GM12878 (cell line): ENCODE data around the gene B9D2. TPM values are rescaled to one million over a fixed set of nuclear protein-coding genes. Genes with fewer than 3 reads are reported as not detected.

Experiments
- ATAC-seq: fragments of 200-7000 bp; cut with Tn5 transposase; 3 replicates; pipeline ENCODE4 v1.9.1; 2020; ENCODE audit warnings: mild to moderate bottlenecking, moderate library complexity
- BruUV-seq: library from RNA; stranded (reverse); fragments of 400-500 nt; replicated peaks from 2 replicates; lab custom pipeline; 2021; lab: Mats Ljungman, UMichigan
- CTCF ChIA-PET: fragments of 300-600 bp; sonication (Branson Sonifier 250); formaldehyde crosslinking; extraction: SDS; loops from one replicate; lab custom pipeline; 2021; ENCODE audit warnings: inconsistent platforms; lab: Yijun Ruan, JAX
- POLR2A ChIA-PET: fragments of 350-600 bp; formaldehyde crosslinking; extraction: SDS; loops from one replicate; lab custom pipeline; 2021; ENCODE audit warnings: inconsistent platforms; lab: Charles Lee
- RAD21 ChIA-PET: fragments of 300-600 bp; sonication (Branson Sonifier 250); formaldehyde crosslinking; loops from one replicate; lab custom pipeline; 2023; ENCODE audit warnings: antibody characterized with exemption; ENCODE audit not compliant: unreplicated experiment; lab: Charles Lee
- SMC1A ChIA-PET: fragments of 300-600 bp; sonication (Branson Sonifier 250); formaldehyde crosslinking; loops from one replicate; lab custom pipeline; 2023; ENCODE audit not compliant: unreplicated experiment, uncharacterized antibody; lab: Charles Lee
- DNase-seq: peaks from one replicate; pipeline ENCODE4 v3.0.0-alpha.2; 2011; ENCODE audit warnings: low read depth, low spot score
- FAIRE-seq: peaks from 3 replicates; lab custom pipeline; 2011; peaks lifted over from hg19 to GRCh38; lab: Jason Lieb, UNC
- H2AFZ ChIP-seq: 2 replicates; pipeline ENCODE4 v1.6.0; 2011; ENCODE audit warnings: low read depth, low read length, control low read depth; ENCODE audit not compliant: control insufficient read depth
- H3K27ac ChIP-seq: 2 replicates; pipeline ENCODE4 v1.5.1; 2011; ENCODE audit warnings: control low read depth; ENCODE audit not compliant: control insufficient read depth, insufficient read depth
- H3K27me3 ChIP-seq, 2 experiments: replicated peaks in 1 of 2; 2 replicates each; pipeline versions ENCODE4 v1.6.0 to v1.6.1; 2011; ENCODE audit warnings: low read length in 1 of 2; ENCODE audit not compliant: control insufficient read depth in 2 of 2, insufficient read depth in 2 of 2
- H3K36me3 ChIP-seq, 2 experiments: 2 replicates each; pipeline ENCODE4 v1.5.1; 2011; ENCODE audit warnings: low read length in 1 of 2; ENCODE audit not compliant: control insufficient read depth in 2 of 2, insufficient read depth in 2 of 2
- H3K4me1 ChIP-seq: 2 replicates; pipeline ENCODE4 v1.6.1; 2011; ENCODE audit warnings: mild to moderate bottlenecking, low read length, moderate library complexity, mixed read lengths; ENCODE audit not compliant: control insufficient read depth, insufficient read depth
- H3K4me2 ChIP-seq: 2 replicates; pipeline ENCODE4 v1.6.0; 2011; ENCODE audit warnings: control low read depth; ENCODE audit not compliant: control insufficient read depth, insufficient read depth
- H3K4me3 ChIP-seq: fragments of 200-600 bp; sonication (generic); 2 replicates; pipeline ENCODE4 v1.5.1; 2016
- H3K79me2 ChIP-seq: 2 replicates; pipeline ENCODE4 v1.6.0; 2011; ENCODE audit warnings: low read length; ENCODE audit not compliant: control insufficient read depth, insufficient read depth
- H3K9ac ChIP-seq: 2 replicates; pipeline ENCODE4 v1.8.0; 2011; ENCODE audit warnings: low read length, control low read depth, mixed read lengths; ENCODE audit not compliant: control insufficient read depth, insufficient read depth
- H3K9me3 ChIP-seq: replicated peaks from 3 replicates; pipeline ENCODE4 v1.5.1; 2011; ENCODE audit warnings: mild to moderate bottlenecking, low read length; ENCODE audit not compliant: control insufficient read depth, insufficient read depth
- H4K20me1 ChIP-seq: 2 replicates; pipeline ENCODE4 v1.6.0; 2011; ENCODE audit not compliant: control insufficient read depth, insufficient read depth
- CBX5 ChIP-seq: sonication (generic); IDR thresholded peaks from 2 replicates; pipeline ENCODE4 v1.6.1; 2016; ENCODE audit warnings: low read depth, moderate library complexity, mild to moderate bottlenecking, inconsistent platforms
- CEBPB ChIP-seq, 2 experiments: fragments of 150-350 bp in 1 of 2; IDR thresholded peaks; 2 replicates each; pipeline ENCODE4 v1.6.1; 2012 to 2014; ENCODE audit warnings: low read depth in 2 of 2, low read length in 2 of 2, borderline replicate concordance in 1 of 2, inconsistent platforms in 1 of 2
- CHD1 ChIP-seq: IDR thresholded peaks from 2 replicates; pipeline ENCODE4 v1.6.1; 2012; ENCODE audit warnings: low read depth, low read length, improper control_type of control experiment
- WGBS: methylation state at CpG from one replicate; pipeline ENCODE4 v1.1.6; 2016; ENCODE audit warnings: low lambda C conversion rate; ENCODE audit not compliant: insufficient replicate concordance, insufficient coverage; ENCODE audit errors: missing lambda C conversion rate; 5-methylcytosine and 5-hydroxymethylcytosine counted together
- in situ Hi-C: fragments of 300-500 bp; cut with MboI; formaldehyde crosslinking; loops from 9 replicates; pipeline ENCODE4 v1.14.3; 2018; ENCODE audit warnings: mixed read lengths
- intact Hi-C: fragments of 100-400 bp; cut with micrococcal nuclease; formaldehyde crosslinking; loops from one replicate; pipeline ENCODE4 v1.14.2; 2022; ENCODE audit not compliant: unreplicated experiment
- polyA plus RNA-seq, 11 experiments: library from polyadenylated mRNA; depleted of rRNA in 4 of 11; unstranded in 6 of 11; stranded (reverse) in 5 of 11; fragments of >200 nt; fragmentation: Nextera tagmentation in 4 of 11; fragmentation: Illumina TruSeq in 1 of 11; extraction: Ambion mirVana in 4 of 11; extraction: Trizol in 1 of 11; gene quantifications; 1 replicate in 1 of 11; 2 replicates in 10 of 11; pipeline versions ENCODE4 v1.2.1 to v1.2.3, GENCODE V29; 2011 to 2016; ENCODE audit warnings: inconsistent platforms in 2 of 11, missing spikeins in 2 of 11, low read depth in 1 of 11
- total RNA-seq, 4 experiments: library from RNA; depleted of rRNA in 3 of 4; stranded (reverse); fragments of >200 nt in 3 of 4; fragmentation: Illumina TruSeq in 1 of 4; extraction: Trizol in 1 of 4; gene quantifications; 2 replicates each; pipeline versions ENCODE4 v1.2.1 to v1.2.3, GENCODE V29; 2013 to 2021
- TF ChIP-seq, protein P1 (sequence below): IDR thresholded peaks from 2 replicates; pipeline ENCODE4 v1.6.1; 2012; ENCODE audit warnings: mild to moderate bottlenecking, low read depth, low read length
- TF ChIP-seq, protein P2 (sequence below): fragments of 450-650 bp; IDR thresholded peaks from 2 replicates; pipeline ENCODE4 v1.6.1; 2018; ENCODE audit warnings: borderline replicate concordance, mild to moderate bottlenecking; ENCODE audit not compliant: partially characterized antibody

The B9D2 gene
- total and polyA plus RNA-seq, 10 of the 15 experiments (the other 5 are each of a cell fraction or from before 2014, with no cell fraction given), result 2.4 to 12.4 (median 5.0) TPM

DNA sequence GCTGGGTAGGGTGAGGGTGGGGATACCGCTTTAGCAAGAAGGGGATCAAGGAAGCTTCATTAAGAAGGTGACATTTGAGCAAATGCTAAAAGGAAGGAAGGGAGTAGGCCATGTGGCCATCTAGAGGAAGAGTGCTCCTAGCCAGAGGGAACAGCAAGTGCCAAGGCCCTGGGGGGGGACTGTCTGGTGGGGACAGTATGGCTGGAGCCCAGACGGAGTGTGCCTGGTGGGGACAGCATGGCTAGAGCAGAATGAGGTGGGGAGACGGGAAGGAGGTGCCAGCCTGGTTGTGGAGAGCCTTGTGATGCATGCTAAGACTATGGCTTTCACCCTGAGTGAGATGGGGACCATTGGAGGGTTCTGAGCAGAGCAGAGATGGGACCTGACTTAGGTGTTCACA is 8.1 kb downstream of the B9D2 start (continued):
- TF ChIP-seq, protein P1, sequence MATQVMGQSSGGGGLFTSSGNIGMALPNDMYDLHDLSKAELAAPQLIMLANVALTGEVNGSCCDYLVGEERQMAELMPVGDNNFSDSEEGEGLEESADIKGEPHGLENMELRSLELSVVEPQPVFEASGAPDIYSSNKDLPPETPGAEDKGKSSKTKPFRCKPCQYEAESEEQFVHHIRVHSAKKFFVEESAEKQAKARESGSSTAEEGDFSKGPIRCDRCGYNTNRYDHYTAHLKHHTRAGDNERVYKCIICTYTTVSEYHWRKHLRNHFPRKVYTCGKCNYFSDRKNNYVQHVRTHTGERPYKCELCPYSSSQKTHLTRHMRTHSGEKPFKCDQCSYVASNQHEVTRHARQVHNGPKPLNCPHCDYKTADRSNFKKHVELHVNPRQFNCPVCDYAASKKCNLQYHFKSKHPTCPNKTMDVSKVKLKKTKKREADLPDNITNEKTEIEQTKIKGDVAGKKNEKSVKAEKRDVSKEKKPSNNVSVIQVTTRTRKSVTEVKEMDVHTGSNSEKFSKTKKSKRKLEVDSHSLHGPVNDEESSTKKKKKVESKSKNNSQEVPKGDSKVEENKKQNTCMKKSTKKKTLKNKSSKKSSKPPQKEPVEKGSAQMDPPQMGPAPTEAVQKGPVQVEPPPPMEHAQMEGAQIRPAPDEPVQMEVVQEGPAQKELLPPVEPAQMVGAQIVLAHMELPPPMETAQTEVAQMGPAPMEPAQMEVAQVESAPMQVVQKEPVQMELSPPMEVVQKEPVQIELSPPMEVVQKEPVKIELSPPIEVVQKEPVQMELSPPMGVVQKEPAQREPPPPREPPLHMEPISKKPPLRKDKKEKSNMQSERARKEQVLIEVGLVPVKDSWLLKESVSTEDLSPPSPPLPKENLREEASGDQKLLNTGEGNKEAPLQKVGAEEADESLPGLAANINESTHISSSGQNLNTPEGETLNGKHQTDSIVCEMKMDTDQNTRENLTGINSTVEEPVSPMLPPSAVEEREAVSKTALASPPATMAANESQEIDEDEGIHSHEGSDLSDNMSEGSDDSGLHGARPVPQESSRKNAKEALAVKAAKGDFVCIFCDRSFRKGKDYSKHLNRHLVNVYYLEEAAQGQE, result no peak

DNA sequence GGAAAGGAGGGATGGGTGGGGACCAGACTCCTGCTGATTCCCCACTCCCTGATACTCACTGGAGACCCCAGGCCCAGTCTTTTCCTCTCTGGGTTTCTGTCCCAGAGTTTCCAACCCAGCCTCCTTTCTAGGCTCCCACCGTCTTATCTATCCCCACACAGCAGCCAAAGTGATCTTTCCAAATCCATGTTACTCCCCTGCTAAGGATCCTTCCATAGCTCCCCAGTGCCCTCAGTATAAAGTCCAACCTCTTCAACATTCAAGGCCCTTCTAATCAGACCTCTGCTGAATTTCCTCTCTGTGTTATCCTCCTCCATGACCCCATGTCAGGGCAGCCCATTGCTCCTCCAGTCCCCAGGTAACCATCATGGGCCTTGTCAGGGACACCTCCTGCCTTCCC is 8.9 kb downstream of the B9D2 start:
- intact Hi-C loops, result no loop called here
- Histone ChIP-seq H3K9me3 (no peaks in the 10 kb centered on the region), H3K79me2 (peaks cover 34% of the 10 kb centered on the region), H3K4me1 (peaks cover 4% of the 10 kb centered on the region), H4K20me1 (no peaks in the 10 kb centered on the region), H3K4me2 (no peak overlapping the region), H3K4me3 (no peak overlapping the region), H2AFZ (no peak overlapping the region), H3K9ac (no peak overlapping the region), H3K27me3 (no peaks in the 10 kb centered on the region), H3K27ac (no peak overlapping the region), H3K36me3 (no peaks in the 10 kb centered on the region; a peak in 1 of 4 replicates)
- TF ChIP-seq CEBPB (IDR thresholded peaks at IDR 0.05; ENCODE audit: borderline replicate concordance in 1 of 2, low read depth in 2 of 2, low read length in 2 of 2) (no peak), CHD1 (no peak), CBX5 (no peak)
- TF ChIP-seq, protein P2, sequence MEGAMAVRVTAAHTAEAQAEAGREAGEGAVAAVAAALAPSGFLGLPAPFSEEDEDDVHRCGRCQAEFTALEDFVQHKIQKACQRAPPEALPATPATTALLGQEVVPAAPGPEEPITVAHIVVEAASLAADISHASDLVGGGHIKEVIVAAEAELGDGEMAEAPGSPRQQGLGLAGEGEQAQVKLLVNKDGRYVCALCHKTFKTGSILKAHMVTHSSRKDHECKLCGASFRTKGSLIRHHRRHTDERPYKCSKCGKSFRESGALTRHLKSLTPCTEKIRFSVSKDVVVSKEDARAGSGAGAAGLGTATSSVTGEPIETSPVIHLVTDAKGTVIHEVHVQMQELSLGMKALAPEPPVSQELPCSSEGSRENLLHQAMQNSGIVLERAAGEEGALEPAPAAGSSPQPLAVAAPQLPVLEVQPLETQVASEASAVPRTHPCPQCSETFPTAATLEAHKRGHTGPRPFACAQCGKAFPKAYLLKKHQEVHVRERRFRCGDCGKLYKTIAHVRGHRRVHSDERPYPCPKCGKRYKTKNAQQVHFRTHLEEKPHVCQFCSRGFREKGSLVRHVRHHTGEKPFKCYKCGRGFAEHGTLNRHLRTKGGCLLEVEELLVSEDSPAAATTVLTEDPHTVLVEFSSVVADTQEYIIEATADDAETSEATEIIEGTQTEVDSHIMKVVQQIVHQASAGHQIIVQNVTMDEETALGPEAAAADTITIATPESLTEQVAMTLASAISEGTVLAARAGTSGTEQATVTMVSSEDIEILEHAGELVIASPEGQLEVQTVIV, result no peak
- in situ Hi-C loops, result no loop called here
- ChIA-PET RAD21 (interaction anchor here (1.2 to 1.7 kb wide), 2 partner anchors 9 to 84 kb away, joined by 5 to 7 read pairs; partner anchors contain the start of gene B9D2), SMC1A (interaction anchor here (0.6 to 1.5 kb wide), 2 partner anchors 9 to 785 kb away, joined by 3 to 5 read pairs; partner anchors contain the start of gene B9D2), POLR2A (interaction anchor here (1.6 kb wide), 1 partner anchor 9 kb away, joined by 6 read pairs; the partner anchor contains the start of gene B9D2), CTCF (interaction anchor here (0.6 to 6.4 kb wide), 7 partner anchors 10 to 152 kb away, joined by 3 to 91 read pairs (median 3); partner anchors contain the start of gene B9D2)
- BruUV-seq, result no TSS peak
- no peak for ATAC-seq
- FAIRE-seq, result no peak
- no peak for DNase-seq
- WGBS, result 90% methylated on average over 1 of the region's 1 CpG
